Brain microvascular endothelial cell (primary cell): ENCODE results near the gene PDZRN3.
A peak's percentile ranks its signal among the peaks of the same experiment; 100 is the strongest.

ENCODE experiments used
- DNase-seq: peaks from one replicate; pipeline ENCODE4 v3.0.0-alpha.2; 2020
- H3K27ac ChIP-seq: fragments of 250-450 bp; sonication (Bioruptor Pico); 2 replicates; pipeline ENCODE4 v1.5.1; 2020; ENCODE audit warnings: mild to moderate bottlenecking, moderate library complexity
- H3K27me3 ChIP-seq: fragments of 250-450 bp; sonication (Bioruptor Pico); replicated peaks from 2 replicates; pipeline ENCODE4 v1.5.1; 2020; ENCODE audit warnings: mild to moderate bottlenecking
- H3K36me3 ChIP-seq: fragments of 250-450 bp; sonication (Bioruptor Pico); replicated peaks from 2 replicates; pipeline ENCODE4 v1.5.1; 2020; ENCODE audit warnings: mild to moderate bottlenecking
- H3K4me3 ChIP-seq: 2 replicates; pipeline ENCODE4 v1.5.1; 2011; ENCODE audit warnings: low read depth, mild to moderate bottlenecking, control low read depth, low read length, moderate library complexity
- CTCF ChIP-seq: IDR thresholded peaks from 2 replicates; pipeline ENCODE4 v1.5.1; 2011; ENCODE audit warnings: low read depth, mild to moderate bottlenecking, moderate library complexity, low read length, control low read depth, inconsistent platforms; ENCODE audit errors: missing control alignments
- in situ Hi-C: cut with HindIII; loops from 2 replicates; pipeline ENCODE4 v1.10.0; 2017; ENCODE audit warnings: low sequenced_read_pairs, low pct_ligation_motif_present

PDZRN3 gene

DNA sequence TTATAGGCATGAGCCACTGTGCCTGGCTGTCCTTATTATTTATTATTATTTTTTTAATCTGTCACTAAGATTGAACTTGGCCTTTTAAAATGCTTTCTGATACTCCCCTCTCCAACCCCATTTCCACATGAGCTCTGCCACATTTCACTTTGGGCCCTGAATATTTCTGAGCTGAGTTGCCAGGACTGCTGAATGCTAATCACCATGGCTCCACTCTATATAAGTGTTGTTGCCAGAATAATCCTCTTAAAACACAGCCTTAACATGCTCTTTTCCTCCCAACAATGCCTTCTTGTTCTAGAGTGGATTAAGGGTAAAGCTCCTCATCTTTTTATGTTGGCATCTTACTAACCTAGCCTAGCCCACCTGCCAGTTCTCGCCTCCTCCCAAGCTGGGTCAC, 124.4 kb downstream of the PDZRN3 start:
- Histone ChIP-seq H3K36me3 (no peaks in the 10 kb centered on the region), H3K27ac (no peak overlapping the region), H3K4me3 (no peak overlapping the region), H3K27me3 (no peaks in the 10 kb centered on the region)
- no peak for DNase-seq
- in situ Hi-C loops, result no loop called here
- no peak for TF ChIP-seq CTCF

DNA sequence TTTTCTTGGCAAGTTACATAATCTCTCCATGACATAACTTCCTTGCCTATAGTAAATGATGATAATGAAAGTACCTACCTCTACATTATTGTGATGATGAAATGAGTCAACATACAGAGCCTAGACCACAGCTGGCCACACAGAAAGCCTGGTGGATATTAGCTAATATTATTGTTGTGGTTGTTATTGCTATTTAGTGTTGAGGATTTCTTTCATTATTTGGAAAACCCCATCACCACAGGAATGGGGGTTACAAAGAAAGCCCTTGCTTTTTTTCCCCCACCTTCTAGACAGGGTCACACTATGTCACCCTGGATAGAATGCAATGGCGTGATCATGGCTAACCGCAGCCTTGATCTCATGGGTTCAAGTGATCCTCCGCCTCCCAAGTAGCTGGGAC, 125.0 kb downstream of the PDZRN3 start:
- H3K4me3 ChIP-seq, result no peak overlapping the region
- no peaks in the 10 kb centered on the region for H3K36me3 ChIP-seq
- TF ChIP-seq CTCF, result no peak
- no peaks in the 10 kb centered on the region for H3K27me3 ChIP-seq
- peak; percentile 53 for DNase-seq
- H3K27ac ChIP-seq, result no peak overlapping the region
- in situ Hi-C loops, result no loop called here

GRCh38 chr3:73498764-73499622, 125.7 kb downstream of the PDZRN3 start:
- Histone ChIP-seq H3K27ac (no peak overlapping the region), H3K36me3 (no peaks in the 10 kb centered on the region), H3K27me3 (no peaks in the 10 kb centered on the region), H3K4me3 (no peak overlapping the region)
- no peak for TF ChIP-seq CTCF
- in situ Hi-C loops, result no loop called here
- no peak for DNase-seq

DNA sequence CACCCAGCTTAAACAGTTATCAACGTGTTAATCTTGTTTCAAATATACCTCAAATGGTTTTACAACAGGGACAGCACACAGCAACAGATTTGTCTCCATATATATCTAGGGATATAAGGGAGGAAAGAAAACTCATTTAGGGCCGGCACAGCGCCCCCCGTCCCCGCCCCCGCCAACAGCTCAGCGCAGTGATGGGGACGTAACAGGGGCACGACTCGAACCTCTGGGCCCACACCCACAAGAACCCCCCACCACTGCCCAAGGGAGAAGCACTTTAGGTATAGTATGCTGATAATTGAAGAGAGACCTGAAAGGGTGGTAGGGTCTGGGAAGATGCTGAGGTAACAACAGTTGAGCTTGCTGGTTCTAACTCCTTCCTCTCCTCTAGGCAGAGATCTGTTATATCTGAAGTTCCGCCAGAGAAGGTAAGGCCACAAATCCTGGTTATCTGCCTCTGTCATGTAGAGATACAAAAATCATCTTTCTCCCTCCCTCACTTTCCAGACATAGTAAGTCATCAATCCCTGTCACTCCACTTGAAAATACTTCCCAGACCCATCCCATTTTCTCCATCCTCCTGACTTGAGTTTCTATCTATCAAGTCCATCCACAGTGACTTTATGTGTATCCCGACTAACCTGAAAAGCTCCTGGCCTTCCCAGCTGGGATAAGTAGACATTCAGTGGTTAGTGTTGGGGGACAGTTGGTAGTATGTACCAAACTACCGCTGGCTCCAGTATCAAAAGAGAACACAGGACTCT, 126.9 kb downstream of the PDZRN3 start:
- H3K4me3 ChIP-seq, result no peak overlapping the region
- in situ Hi-C loops, result no loop called here
- H3K27ac ChIP-seq, result no peak overlapping the region
- no peak for TF ChIP-seq CTCF
- H3K27me3 ChIP-seq, result no peaks in the 10 kb centered on the region
- H3K36me3 ChIP-seq, result no peaks in the 10 kb centered on the region
- DNase-seq, result no peak

DNA sequence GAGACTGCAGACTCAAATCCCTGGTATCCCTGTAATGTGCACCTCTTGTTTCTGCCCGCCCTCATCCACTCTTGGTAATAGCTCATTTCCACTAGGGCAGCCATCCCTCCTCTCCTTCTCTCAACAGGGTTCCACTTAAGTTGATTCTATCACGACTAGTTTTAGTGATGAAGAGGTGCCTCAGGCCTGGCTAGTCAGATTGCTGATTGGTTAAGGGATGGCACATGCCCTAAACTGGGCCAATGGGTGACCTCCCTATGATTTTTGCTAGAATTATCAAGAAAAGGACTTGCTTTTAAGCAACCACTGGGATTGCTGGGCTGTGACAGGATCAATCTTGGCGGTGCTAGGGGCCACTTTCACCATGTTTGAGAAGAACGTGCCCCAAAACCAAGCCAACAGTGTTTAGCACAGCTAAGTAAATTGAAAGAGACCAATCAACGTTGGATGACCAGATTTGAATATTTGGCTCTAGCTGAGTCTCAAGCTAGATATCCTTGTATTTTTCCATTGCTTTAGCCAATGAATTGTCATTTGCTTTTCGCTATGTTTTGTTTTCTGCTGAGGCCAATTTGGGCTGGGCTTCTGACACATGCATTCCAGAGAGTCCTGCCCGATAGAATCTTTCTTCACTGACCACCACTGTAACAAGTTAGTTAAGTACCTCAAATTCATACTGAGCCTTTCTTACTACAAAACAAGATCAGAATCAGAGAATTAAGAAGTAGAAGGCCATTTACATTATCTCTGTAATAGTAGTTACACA, 131.0 kb downstream of the PDZRN3 start:
- in situ Hi-C loops, result no loop called here
- TF ChIP-seq CTCF, result no peak
- DNase-seq, result peak; percentile 67
- H3K36me3 ChIP-seq, result no peaks in the 10 kb centered on the region
- no peak overlapping the region for H3K4me3 ChIP-seq
- no peaks in the 10 kb centered on the region for H3K27me3 ChIP-seq
- H3K27ac ChIP-seq, result no peak overlapping the region
